ENCODE results near the gene CACNG7. TPM values are rescaled to one million over a fixed set of nuclear protein-coding genes. Genes with fewer than 3 reads are reported as not detected.

Gene CACNG7
- total RNA-seq, 1 experiment from 2014 or later, result 22.7 TPM

GRCh38 chr19:53865918-53866864 lies 42.9 kb upstream of the CACNG7 start:
- no peak overlapping the region for H3K56ac ChIP-seq (ENCODE audit: insufficient read length, low read depth, low read length)
- peaks cover 2% of the 10 kb centered on the region; the same call in 1 of the 2 replicates for H3K79me2 ChIP-seq (ENCODE audit: insufficient read depth, low read length)
- H4K5ac ChIP-seq (ENCODE audit: insufficient read length, low read depth, low read length), result no peak overlapping the region
- H2BK5ac ChIP-seq (ENCODE audit: insufficient read length, low read length), result peak overlapping the region; percentile 77
- peaks cover 15% of the 10 kb centered on the region for H3K23me2 ChIP-seq (ENCODE audit: insufficient read length, low read depth, low read length, poor library complexity, severe bottlenecking)
- peak overlapping the region; percentile 96 for H3K27ac ChIP-seq (ENCODE audit: insufficient read length, low read depth, low read length)
- peaks cover 2% of the 10 kb centered on the region; the same call in 1 of the 2 replicates for H3K4me1 ChIP-seq (ENCODE audit: insufficient read depth, low read length)
- no peak for TF ChIP-seq CTCF (conservative IDR thresholded peaks at IDR 0.05)
- Mint-ChIP-seq H3K9me3 (no peaks in the 10 kb centered on the region), H3K36me3 (ENCODE audit: insufficient read depth in 1 of 3, low read depth in 3 of 3) (peaks cover 7 to 9% (median 8%) of the 10 kb centered on the region in 3 experiments; a peak in 6 of 7 replicates), H3K27ac (peak overlapping the region; percentile 99 to 100 (median 100)), H3K27me3 (ENCODE audit: low read depth) (peaks cover 12% of the 10 kb centered on the region), H3K4me3 (peak overlapping the region; percentile 88 to 92), H3K4me1 (peaks cover 21 to 29% of the 10 kb centered on the region in 2 experiments)
- H3K79me1 ChIP-seq (ENCODE audit: insufficient read depth, low read depth, low read length, poor library complexity, severe bottlenecking), result no peaks in the 10 kb centered on the region
- no peak overlapping the region for H3K23ac ChIP-seq (ENCODE audit: insufficient read length, low read depth, low read length)
- H4K8ac ChIP-seq (replicated peaks; ENCODE audit: insufficient read length, low read depth, low read length), result no peak overlapping the region
- H2BK120ac ChIP-seq (ENCODE audit: low read depth, low read length, poor library complexity, severe bottlenecking), result peak overlapping the region; percentile 99
- no peak overlapping the region for H3T11ph ChIP-seq (ENCODE audit: low read length)
- no peak overlapping the region for H2AFZ ChIP-seq (ENCODE audit: low read length)
- peak overlapping the region; percentile 86 for H3K9ac ChIP-seq (ENCODE audit: extremely low read depth, insufficient read length, low read length)
- H2BK12ac ChIP-seq (ENCODE audit: insufficient read length, low read depth, low read length), result no peak overlapping the region
- peak overlapping the region; percentile 63 for H3K4me2 ChIP-seq (ENCODE audit: insufficient read depth, insufficient read length, low read length)
- no peaks in the 10 kb centered on the region for H4K20me1 ChIP-seq (ENCODE audit: control insufficient read depth, insufficient read depth, insufficient read length)
- no peaks in the 10 kb centered on the region for H3K9me3 ChIP-seq (ENCODE audit: control insufficient read depth, low read depth, low read length)
- no peaks in the 10 kb centered on the region for H3K27me3 ChIP-seq (ENCODE audit: insufficient read depth, low read length)
- H2BK15ac ChIP-seq (ENCODE audit: low read depth, low read length), result no peak overlapping the region
- peak overlapping the region; percentile 91 for H4K91ac ChIP-seq (ENCODE audit: insufficient read length, low read depth, low read length)
- H2BK20ac ChIP-seq (ENCODE audit: low read depth, low read length, poor library complexity, severe bottlenecking), result no peak overlapping the region
- no CpG with 5 or more reads among the region's 50 CpGs for WGBS (ENCODE audit: extremely low coverage, insufficient read length, low lambda C conversion rate)
- H2AK5ac ChIP-seq (ENCODE audit: insufficient read length, low read length), result peak overlapping the region; percentile 18
- H3K18ac ChIP-seq (ENCODE audit: insufficient read length, low read depth, low read length), result peak overlapping the region; percentile 99
- peak overlapping the region; percentile 93; the same call in 1 of the 2 replicates for H3K4ac ChIP-seq (ENCODE audit: low read depth, low read length)
- DNase-seq, result peak; percentile 78
- H3K14ac ChIP-seq (ENCODE audit: insufficient read depth, low read length), result peak overlapping the region; percentile 99
